Upper lobe of left lung (tissue), 4 donors: Measurements from ENCODE around the gene REL.

Experiments
- EP300 ChIP-seq, 4 donors: sonication (generic); formaldehyde crosslinking; IDR thresholded peaks; one replicate each; pipeline ENCODE4 v1.5.1; 2017; ENCODE audit warnings: antibody characterized with exemption in 4 of 4, control low read depth in 2 of 4
- POLR2A ChIP-seq, 4 donors: fragments of 450-650 bp; IDR thresholded peaks; one replicate each; pipeline ENCODE4 v1.5.1; 2016 to 2017; ENCODE audit warnings: antibody characterized with exemption in 4 of 4, mild to moderate bottlenecking in 2 of 4
- POLR2AphosphoS5 ChIP-seq, 2 donors: sonication (generic); formaldehyde crosslinking; IDR thresholded peaks; one replicate each; pipeline ENCODE4 v1.5.1; 2017; ENCODE audit warnings: antibody characterized with exemption in 2 of 2
- TF ChIP-seq, protein P1 (sequence below), 6 experiments: fragments of 450-650 bp in 4 of 6; fragments of 200-600 bp in 2 of 6; sonication (generic) in 2 of 6; IDR thresholded peaks; one replicate each; pipeline ENCODE4 v1.5.1; 2016 to 2019; ENCODE audit warnings: antibody characterized with exemption in 6 of 6

DNA sequence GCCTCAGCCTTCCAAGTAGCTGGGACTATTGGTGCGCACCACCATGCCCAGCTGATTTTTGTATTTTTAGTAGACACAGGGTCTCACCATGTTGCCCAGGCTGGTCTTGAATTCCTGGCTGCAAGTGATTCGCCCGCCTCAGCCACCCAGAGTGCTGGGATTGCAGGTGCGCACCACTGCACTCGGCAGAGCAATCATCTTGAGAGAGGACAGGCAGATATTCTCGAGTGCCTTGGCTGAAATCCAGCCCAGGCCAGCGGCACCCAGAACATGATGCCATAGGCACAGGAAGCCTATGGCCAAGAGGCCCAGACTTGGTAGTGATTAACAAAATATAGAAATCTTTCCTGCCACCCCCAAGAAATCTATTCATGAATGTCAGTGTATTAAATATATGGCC, 78.1 kb downstream of the REL start:
- TF ChIP-seq, protein P1, sequence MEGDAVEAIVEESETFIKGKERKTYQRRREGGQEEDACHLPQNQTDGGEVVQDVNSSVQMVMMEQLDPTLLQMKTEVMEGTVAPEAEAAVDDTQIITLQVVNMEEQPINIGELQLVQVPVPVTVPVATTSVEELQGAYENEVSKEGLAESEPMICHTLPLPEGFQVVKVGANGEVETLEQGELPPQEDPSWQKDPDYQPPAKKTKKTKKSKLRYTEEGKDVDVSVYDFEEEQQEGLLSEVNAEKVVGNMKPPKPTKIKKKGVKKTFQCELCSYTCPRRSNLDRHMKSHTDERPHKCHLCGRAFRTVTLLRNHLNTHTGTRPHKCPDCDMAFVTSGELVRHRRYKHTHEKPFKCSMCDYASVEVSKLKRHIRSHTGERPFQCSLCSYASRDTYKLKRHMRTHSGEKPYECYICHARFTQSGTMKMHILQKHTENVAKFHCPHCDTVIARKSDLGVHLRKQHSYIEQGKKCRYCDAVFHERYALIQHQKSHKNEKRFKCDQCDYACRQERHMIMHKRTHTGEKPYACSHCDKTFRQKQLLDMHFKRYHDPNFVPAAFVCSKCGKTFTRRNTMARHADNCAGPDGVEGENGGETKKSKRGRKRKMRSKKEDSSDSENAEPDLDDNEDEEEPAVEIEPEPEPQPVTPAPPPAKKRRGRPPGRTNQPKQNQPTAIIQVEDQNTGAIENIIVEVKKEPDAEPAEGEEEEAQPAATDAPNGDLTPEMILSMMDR (IDR thresholded peaks at IDR 0.05) = no peak
- TF ChIP-seq POLR2A (IDR thresholded peaks at IDR 0.05) (no peak), POLR2AphosphoS5 (IDR thresholded peaks at IDR 0.05) (no peak), EP300 (IDR thresholded peaks at IDR 0.05) (no peak)
